ENCODE measurements around the gene DEFB132. TPM values are rescaled to one million over a fixed set of nuclear protein-coding genes. Genes with fewer than 3 reads are reported as not detected.

Gene DEFB132
- polyA plus RNA-seq, 3 donors = not detected

- peak overlapping the region; percentile 68 for H2AFZ ChIP-seq (ENCODE audit: insufficient read depth, low read depth, low read length, poor library complexity, severe bottlenecking)
- no peak overlapping the region for H3K9ac ChIP-seq (ENCODE audit: insufficient read depth, low read length, poor library complexity, severe bottlenecking)
- no peaks in the 10 kb centered on the region for H3K27me3 ChIP-seq (ENCODE audit: control insufficient read depth in 2 of 2, insufficient read depth in 2 of 2, low read length in 2 of 2)
- peak overlapping the region in 1 of 2 donors; percentile 51 for H3K4me3 Mint-ChIP-seq
- H3K27ac Mint-ChIP-seq = no peak overlapping the region
- peaks cover 0 to 6% of the 10 kb centered on the region in 2 donors for H3K4me1 ChIP-seq (ENCODE audit: control insufficient read depth in 1 of 2, insufficient read depth in 2 of 2, low read length in 2 of 2)
- H3K9me3 Mint-ChIP-seq = peaks cover 0 to 3% (median 2%) of the 10 kb centered on the region in 7 donors
- H3K9me3 ChIP-seq (replicated peaks in 1 of 2; ENCODE audit: control insufficient read depth in 1 of 2, insufficient read depth in 1 of 2, low read length in 2 of 2) = no peaks in the 10 kb centered on the region
- no peak for TF ChIP-seq CTCF (IDR thresholded peaks at IDR 0.05)
- H3K4me2 ChIP-seq (replicated peaks; ENCODE audit: extremely low read depth, low read length, poor library complexity, severe bottlenecking) = peak overlapping the region; percentile 69
- 98% methylated on average over 54 of the region's 88 CpGs for WGBS (ENCODE audit: insufficient coverage)
- intact Hi-C loops (cut with micrococcal nuclease) = no loop called here
- DNase-seq = peak in 1 of 3 donors; percentile 46
- H3K27ac ChIP-seq (ENCODE audit: low read depth in 1 of 2, low read length in 2 of 2) = no peak overlapping the region
- H3K79me2 ChIP-seq (ENCODE audit: insufficient read depth, low read length) = no peaks in the 10 kb centered on the region
- H3K36me3 Mint-ChIP-seq = peaks cover 24 to 36% of the 10 kb centered on the region in 2 donors
- peaks cover 10 to 12% of the 10 kb centered on the region in 2 donors for H3K36me3 ChIP-seq (replicated peaks in 1 of 2; ENCODE audit: control insufficient read depth in 1 of 2, insufficient read depth in 2 of 2, low read length in 2 of 2)
- peaks cover 0 to under 1% (median 0%) of the 10 kb centered on the region in 3 donors for H3K27me3 Mint-ChIP-seq (ENCODE audit: low read depth in 3 of 3)
- H3K4me3 ChIP-seq (replicated peaks in 1 of 3; ENCODE audit: low read depth in 2 of 3, low read length in 3 of 3) = peak overlapping the region in 2 of 3 experiments; percentile 24 to 63
- no peaks in the 10 kb centered on the region for H3K4me1 Mint-ChIP-seq
- H4K20me1 ChIP-seq (ENCODE audit: insufficient read depth, low read length) = no peaks in the 10 kb centered on the region
Measured at GRCh38 chr20:278607-279571, 21.4 kb downstream of the DEFB132 start.

GRCh38 chr20:284172-284571 is 26.6 kb downstream of the DEFB132 start:
- H3K27ac Mint-ChIP-seq = no peak overlapping the region
- TF ChIP-seq CTCF (IDR thresholded peaks at IDR 0.05) = no peak
- Histone ChIP-seq H4K20me1 (ENCODE audit: insufficient read depth, low read length) (no peaks in the 10 kb centered on the region), H3K4me3 (replicated peaks in 1 of 3; ENCODE audit: low read depth in 2 of 3, low read length in 3 of 3) (no peak overlapping the region), H2AFZ (ENCODE audit: insufficient read depth, low read depth, low read length, poor library complexity, severe bottlenecking) (no peak overlapping the region), H3K79me2 (ENCODE audit: insufficient read depth, low read length) (no peaks in the 10 kb centered on the region), H3K27me3 (ENCODE audit: control insufficient read depth in 2 of 2, insufficient read depth in 2 of 2, low read length in 2 of 2) (no peaks in the 10 kb centered on the region), H3K4me2 (replicated peaks; ENCODE audit: extremely low read depth, low read length, poor library complexity, severe bottlenecking) (no peak overlapping the region), H3K4me1 (ENCODE audit: control insufficient read depth in 1 of 2, insufficient read depth in 2 of 2, low read length in 2 of 2) (no peaks in the 10 kb centered on the region), H3K9ac (ENCODE audit: insufficient read depth, low read length, poor library complexity, severe bottlenecking) (no peak overlapping the region), H3K27ac (ENCODE audit: low read depth in 1 of 2, low read length in 2 of 2) (no peak overlapping the region), H3K36me3 (replicated peaks in 1 of 2; ENCODE audit: control insufficient read depth in 1 of 2, insufficient read depth in 2 of 2, low read length in 2 of 2) (no peaks in the 10 kb centered on the region), H3K9me3 (replicated peaks in 1 of 2; ENCODE audit: control insufficient read depth in 1 of 2, insufficient read depth in 1 of 2, low read length in 2 of 2) (no peaks in the 10 kb centered on the region)
- peaks cover 0 to 3% (median 0%) of the 10 kb centered on the region in 3 donors for H3K27me3 Mint-ChIP-seq (ENCODE audit: low read depth in 3 of 3)
- H3K4me1 Mint-ChIP-seq = peaks cover 2% of the 10 kb centered on the region
- H3K9me3 Mint-ChIP-seq = peaks cover 0 to 2% (median under 1%) of the 10 kb centered on the region in 7 donors
- WGBS (ENCODE audit: insufficient coverage) = no CpG with 5 or more reads among the region's 3 CpGs
- intact Hi-C loops (cut with micrococcal nuclease) = no loop called here
- H3K4me3 Mint-ChIP-seq = no peak overlapping the region
- DNase-seq = no peak
- peaks cover 5 to 8% of the 10 kb centered on the region in 2 donors for H3K36me3 Mint-ChIP-seq
